22Rv1 (cell line): ENCODE results near the gene MATCAP1.
A peak's percentile ranks its signal among the peaks of the same experiment; 100 is the strongest.

ENCODE experiments used
- H3K27ac ChIP-seq: fragments of 450-650 bp; 2 replicates; pipeline ENCODE4 v1.5.1; 2017
- ZFX ChIP-seq: fragments of 450-650 bp; IDR thresholded peaks from 2 replicates; pipeline ENCODE4 v1.6.1; 2017; ENCODE audit warnings: antibody characterized with exemption, borderline replicate concordance
- TF ChIP-seq, protein P1 (sequence below): fragments of 450-650 bp; IDR thresholded peaks from 2 replicates; pipeline ENCODE4 v1.5.1; 2017; ENCODE audit warnings: mild to moderate bottlenecking

Gene MATCAP1

DNA sequence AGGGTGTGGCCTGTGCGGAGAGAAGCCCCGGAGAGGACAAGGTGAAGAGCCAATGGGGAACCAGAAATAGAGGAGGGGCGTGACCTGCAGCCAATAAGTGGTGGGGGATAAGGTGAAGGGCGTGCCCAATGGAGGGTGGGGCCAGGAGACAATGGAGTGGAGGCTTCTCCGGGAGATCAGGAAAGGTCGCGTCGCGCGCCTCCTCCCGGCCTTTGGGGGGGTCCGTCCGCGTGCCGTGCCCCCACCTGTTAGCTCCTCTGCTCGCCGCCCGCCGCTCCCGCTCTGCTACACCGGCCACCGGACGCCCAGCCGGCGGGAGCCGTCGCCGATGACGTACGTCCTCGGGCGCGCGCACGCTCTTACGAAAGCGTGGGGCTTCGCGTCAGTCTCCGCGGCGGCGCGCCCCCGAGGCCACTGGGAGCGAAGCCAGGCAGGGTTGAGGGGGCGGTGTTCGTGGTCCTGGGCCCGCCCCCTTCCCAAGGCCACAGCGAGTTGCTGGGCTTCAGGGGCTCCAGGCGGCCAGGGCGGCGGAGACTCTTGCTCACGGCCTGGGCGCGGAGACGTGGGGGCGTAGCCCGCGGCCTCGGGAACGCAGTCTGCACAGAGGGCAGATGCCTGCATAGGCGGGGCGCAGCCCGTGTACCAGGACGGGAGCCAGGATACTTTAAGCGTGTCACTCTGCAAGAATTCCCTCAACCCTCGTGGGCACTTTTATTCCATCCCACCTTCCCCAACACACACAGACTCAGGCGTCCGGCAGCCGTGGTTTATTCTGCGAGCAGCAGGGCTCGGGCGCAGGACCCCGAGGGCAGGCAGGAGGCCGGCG, at the start of gene MATCAP1:
Gene MATCAP1 (minus strand): TSS at position 337 of the 826 bp plus-strand sequence. CDS start 3,353 bp downstream, outside the sequence.
- TF ChIP-seq, protein P1, sequence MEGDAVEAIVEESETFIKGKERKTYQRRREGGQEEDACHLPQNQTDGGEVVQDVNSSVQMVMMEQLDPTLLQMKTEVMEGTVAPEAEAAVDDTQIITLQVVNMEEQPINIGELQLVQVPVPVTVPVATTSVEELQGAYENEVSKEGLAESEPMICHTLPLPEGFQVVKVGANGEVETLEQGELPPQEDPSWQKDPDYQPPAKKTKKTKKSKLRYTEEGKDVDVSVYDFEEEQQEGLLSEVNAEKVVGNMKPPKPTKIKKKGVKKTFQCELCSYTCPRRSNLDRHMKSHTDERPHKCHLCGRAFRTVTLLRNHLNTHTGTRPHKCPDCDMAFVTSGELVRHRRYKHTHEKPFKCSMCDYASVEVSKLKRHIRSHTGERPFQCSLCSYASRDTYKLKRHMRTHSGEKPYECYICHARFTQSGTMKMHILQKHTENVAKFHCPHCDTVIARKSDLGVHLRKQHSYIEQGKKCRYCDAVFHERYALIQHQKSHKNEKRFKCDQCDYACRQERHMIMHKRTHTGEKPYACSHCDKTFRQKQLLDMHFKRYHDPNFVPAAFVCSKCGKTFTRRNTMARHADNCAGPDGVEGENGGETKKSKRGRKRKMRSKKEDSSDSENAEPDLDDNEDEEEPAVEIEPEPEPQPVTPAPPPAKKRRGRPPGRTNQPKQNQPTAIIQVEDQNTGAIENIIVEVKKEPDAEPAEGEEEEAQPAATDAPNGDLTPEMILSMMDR = no peak
- TF ChIP-seq ZFX = no peak
- peak within 1 kb of the TSS; percentile 97 for H3K27ac ChIP-seq

DNA sequence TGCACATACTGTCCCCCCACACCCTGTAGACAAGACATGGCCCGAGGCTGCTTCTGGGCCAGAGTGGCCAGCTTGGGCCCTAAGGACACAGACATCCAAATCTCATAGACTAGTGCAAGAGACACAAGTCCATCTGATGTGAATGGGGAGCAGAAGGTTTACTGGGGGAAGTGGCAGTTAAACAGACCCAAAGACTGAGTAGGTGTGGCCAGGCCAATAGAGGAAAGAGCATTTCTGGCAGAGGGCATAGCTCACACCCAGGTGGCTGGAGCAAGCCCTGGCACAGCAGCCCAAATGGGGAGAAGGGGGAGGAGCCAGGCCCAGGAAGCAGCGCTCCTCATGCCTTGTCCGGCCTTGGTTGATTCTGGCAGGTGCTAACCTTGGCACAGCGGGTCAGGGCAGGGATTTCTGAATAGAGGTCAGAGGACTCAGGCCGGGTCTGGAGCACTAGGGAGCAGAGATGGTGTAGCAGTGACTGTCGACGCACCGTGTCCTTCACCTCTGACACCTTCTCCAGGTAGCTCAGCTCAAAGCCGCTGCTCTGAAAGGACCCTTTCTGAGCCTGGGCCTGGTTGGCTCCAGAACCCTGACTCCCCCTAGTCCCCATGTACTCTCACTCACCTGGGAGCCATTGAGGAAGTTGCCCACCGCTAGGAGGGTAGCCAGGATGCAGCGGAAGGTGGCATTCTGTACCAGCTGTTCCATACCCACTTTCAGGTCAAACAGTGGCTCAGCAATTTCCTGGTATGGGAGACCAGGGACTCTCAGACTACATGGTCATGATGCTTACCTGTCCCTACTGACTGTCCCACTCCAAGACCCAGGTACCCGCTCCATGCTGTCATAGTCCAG, 47.3 kb upstream of the MATCAP1 start:
- H3K27ac ChIP-seq = no peak overlapping the region
- TF ChIP-seq, protein P1 = no peak
- TF ChIP-seq ZFX = no peak

DNA sequence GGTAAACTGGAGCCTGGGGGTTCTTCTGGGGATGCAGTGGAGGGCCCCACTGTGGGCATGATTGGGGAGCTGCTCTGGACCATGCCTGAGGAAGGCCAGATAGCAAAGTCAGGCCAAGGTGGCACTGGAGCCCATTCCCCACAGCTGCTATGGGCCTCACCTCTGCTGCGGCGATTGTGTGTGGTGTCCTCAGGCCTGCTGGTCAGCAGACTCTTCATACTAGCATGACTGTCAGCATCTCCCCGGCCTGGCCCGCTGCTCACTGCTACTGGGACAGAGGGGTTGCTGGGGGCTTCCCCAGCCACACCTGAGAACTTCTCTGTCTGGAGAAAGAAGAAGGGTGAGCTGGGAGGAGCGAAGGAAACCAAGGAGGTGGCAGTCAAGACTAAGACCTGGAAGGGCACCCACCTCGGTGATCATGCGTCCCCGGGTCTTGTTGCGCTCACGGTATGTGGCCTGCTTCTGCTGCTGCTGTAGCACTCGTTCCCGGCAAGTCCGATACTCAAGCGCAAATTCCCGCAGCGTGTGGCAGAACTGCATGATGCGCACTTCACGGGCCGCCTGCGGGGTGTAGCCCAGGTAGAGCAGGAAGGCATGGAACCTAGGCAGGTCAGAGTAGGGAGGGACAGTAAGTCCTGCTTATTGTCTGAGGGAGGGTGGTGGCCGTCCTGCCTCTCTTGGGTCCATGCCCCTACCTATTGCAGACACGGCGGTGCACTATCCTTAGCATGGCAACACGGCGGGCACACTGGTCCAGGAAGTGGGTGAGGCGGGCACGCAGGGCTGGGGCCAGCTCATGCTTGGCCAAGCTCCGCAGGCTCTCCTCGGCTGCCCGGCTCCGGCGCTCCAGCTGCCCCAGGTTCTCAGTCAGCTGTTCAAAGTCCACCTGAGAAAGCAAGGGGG, 46.4 kb upstream of the MATCAP1 start:
- TF ChIP-seq, protein P1 = no peak
- TF ChIP-seq ZFX = no peak
- H3K27ac ChIP-seq = no peak overlapping the region

DNA sequence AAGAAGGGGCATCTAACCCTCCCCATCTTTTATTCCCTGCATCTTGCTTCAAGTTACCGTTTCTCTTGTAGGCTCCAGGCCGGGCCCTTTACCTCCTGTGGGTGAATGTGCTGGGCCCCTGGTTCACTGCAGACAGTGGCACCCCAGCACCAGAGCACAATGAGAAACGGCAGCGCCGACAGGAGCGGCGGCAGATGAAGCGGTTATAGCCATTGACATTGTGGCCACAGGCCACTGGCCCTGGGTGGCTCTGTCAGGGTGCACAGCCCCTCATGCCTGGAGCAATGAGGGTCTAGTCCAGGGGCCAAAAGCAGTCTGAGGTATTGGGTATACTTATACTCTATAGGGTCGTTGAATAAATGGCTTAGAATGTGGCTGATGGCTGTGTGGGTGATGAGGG, 45.1 kb upstream of the MATCAP1 start:
- no peak overlapping the region for H3K27ac ChIP-seq
- no peak for TF ChIP-seq ZFX

DNA sequence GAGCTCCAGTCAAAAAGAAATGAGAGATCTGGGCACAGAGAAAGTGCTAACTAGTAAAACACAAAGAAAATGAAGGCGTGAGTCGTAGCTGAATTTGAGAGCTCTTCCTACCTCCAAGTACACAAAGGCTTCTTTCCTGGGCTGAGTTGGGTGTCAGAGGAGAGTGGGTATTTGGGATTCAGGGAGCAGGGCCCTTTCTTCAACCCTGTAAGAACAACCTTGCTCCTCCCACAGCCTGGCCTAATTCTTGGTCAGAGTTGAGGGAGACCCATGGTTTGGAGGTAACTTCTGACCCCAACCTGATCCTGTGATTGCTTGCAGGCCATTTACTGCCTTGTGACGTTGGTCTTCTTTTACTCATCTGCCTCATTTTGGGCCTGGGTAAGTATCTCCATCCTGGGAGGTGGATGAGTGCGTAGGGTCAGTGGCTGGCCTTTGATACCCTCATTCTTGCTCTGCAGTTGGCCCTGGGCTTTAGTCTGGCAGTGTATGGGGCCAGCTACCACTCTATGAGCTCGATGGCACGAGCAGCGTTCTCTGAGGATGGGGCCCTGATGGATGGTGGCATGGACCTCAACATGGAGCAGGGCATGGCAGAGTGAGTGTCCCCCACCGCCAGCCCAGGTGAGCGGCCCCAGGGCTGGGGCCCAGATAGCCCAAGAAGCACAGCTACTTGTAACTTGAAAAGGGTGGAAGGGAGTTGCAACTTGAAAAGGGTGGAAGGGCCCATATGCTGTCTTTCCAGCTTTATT, 44.4 kb upstream of the MATCAP1 start:
- H3K27ac ChIP-seq = no peak overlapping the region
- TF ChIP-seq, protein P1 = no peak
- no peak for TF ChIP-seq ZFX

DNA sequence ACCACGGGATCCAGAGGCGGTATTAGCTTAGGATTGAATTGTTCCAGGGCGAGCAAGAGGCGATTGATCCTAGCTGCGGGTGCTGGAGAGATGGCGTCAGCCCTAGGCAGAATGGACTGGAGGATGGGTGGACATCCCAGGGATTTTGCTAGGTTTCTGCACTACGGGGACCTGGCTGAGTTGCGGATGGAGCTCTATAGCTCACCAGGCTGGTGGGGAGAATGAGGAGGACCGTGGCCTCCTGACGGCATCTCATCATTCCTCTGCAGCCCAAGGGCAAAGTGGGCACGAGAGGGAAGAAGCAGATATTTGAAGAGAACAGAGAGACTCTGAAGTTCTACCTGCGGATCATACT, 43.8 kb upstream of the MATCAP1 start:
- peak overlapping the region; percentile 50 for H3K27ac ChIP-seq

More for the DNA sequence above, 43.8 kb upstream of the MATCAP1 start:
- TF ChIP-seq, protein P1 = no peak
- TF ChIP-seq ZFX = no peak
